ENCODE results near the gene TMEM141. TPM values are rescaled to one million over a fixed set of nuclear protein-coding genes. Genes with fewer than 3 reads are reported as not detected.

TMEM141 gene
- polyA plus RNA-seq, 1 donor (not counting 4 experiments of a cell fraction or from before 2014, with no cell fraction given): 85.5 TPM

DNA sequence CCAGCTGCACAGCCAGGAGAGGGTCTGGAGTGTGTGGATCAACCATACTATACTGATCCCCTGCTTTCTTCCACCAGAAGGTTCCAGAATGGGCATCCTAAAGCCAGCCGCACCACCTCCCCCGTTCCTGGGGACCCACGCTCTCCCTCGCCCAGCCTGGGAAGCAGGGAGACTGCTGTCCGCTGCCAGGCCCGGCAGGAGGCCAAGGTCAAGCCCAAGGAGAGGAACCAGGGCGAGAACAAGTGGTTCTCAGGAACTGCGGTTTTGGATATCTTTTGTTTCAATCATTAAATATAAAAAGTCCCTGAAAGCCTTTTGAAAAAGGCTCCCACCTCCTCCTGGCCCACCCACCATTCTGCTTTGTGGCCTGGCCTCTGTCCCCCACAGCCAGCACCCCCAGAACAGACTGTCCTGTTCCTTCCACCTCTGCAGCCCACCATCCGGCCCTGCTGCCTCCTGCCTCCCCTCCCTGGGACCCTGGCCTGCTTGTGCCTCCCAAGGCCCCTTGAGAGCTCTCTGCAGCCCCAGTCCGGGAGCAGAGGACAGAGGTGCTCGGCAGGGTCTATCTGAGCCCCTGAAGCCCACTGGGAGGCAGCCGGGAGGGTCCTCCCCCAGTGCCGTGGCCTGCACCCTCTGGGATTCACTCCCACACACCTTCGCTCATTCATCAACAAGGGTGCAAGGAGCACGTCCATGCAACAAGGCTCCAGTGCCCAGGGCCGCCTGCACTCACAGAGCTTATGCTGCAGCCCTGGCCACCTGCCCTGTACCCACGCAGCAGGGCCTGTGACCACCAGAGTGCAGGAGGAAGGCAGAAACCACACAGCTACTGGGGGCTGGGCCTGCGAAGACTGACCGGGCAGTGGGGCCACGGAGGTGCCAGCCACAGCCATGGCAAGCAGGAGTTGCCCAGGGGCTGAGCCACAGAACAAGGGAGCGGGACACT is 42.2 kb upstream of the TMEM141 start:
- dilution Hi-C loops (cut with MboI; ENCODE audit: extremely low pct_ligation_motif_present, low sequenced_read_pairs): no loop called here

DNA sequence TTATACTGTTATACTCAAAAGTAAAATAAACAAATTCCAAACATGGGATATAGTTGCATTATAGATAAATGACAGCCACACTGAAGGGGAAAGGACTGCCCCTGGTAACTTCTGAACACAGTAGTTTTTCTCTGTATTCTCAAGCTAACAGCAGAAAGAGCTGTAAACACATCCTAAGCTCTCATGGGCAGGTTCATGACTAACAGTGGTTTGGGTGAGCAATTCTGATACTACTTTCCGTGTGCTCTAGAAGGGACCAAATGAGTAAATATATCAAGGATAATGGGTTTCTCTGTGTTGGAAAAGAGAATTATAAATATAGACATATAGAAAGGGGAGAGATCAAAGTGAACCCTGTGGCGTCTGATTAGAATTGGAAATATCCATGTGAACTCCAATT is 40.6 kb upstream of the TMEM141 start:
- Histone ChIP-seq H3K27me3 (ENCODE audit: control insufficient read depth, extremely low read depth, insufficient read depth, low read length) (peaks cover 8% of the 10 kb centered on the region), H3K27ac (ENCODE audit: control insufficient read depth, insufficient read depth, low read length) (no peak overlapping the region), H3K79me2 (ENCODE audit: control insufficient read depth, insufficient read depth, low read length) (no peaks in the 10 kb centered on the region), H2AFZ (ENCODE audit: control insufficient read depth, low read length) (no peak overlapping the region), H3K9me3 (ENCODE audit: control insufficient read depth, low read depth, low read length) (peaks cover 2% of the 10 kb centered on the region), H4K20me1 (ENCODE audit: control insufficient read depth, extremely low read depth, insufficient read depth, low read length) (no peaks in the 10 kb centered on the region), H3K9me1 (ENCODE audit: control insufficient read depth, extremely low read depth, insufficient read depth, low read length) (no peaks in the 10 kb centered on the region), H3K4me1 (ENCODE audit: control insufficient read depth, extremely low read depth, insufficient read depth, low read length) (no peaks in the 10 kb centered on the region), H3K36me3 (ENCODE audit: control insufficient read depth in 2 of 2, extremely low read depth in 1 of 2, insufficient read depth in 2 of 2, low read length in 2 of 2) (no peaks in the 10 kb centered on the region), H3K4me3 (ENCODE audit: control insufficient read depth in 2 of 3, extremely low read depth in 1 of 3, insufficient read depth in 2 of 3, low read depth in 1 of 3, low read length in 3 of 3) (no peak overlapping the region), H3K4me2 (ENCODE audit: control insufficient read depth, extremely low read depth, insufficient read depth, low read depth, low read length) (no peak overlapping the region), H3K9ac (ENCODE audit: control insufficient read depth, extremely low read depth, insufficient read depth, low read length) (no peak overlapping the region)
- DNase-seq (ENCODE audit: low read depth, low spot score) (no peak), FAIRE-seq (no peak)
- dilution Hi-C loops (cut with MboI; ENCODE audit: extremely low pct_ligation_motif_present, low sequenced_read_pairs): no loop called here
- TF ChIP-seq, protein P1, sequence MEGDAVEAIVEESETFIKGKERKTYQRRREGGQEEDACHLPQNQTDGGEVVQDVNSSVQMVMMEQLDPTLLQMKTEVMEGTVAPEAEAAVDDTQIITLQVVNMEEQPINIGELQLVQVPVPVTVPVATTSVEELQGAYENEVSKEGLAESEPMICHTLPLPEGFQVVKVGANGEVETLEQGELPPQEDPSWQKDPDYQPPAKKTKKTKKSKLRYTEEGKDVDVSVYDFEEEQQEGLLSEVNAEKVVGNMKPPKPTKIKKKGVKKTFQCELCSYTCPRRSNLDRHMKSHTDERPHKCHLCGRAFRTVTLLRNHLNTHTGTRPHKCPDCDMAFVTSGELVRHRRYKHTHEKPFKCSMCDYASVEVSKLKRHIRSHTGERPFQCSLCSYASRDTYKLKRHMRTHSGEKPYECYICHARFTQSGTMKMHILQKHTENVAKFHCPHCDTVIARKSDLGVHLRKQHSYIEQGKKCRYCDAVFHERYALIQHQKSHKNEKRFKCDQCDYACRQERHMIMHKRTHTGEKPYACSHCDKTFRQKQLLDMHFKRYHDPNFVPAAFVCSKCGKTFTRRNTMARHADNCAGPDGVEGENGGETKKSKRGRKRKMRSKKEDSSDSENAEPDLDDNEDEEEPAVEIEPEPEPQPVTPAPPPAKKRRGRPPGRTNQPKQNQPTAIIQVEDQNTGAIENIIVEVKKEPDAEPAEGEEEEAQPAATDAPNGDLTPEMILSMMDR (optimal IDR thresholded peaks at IDR 0.05 in 1 of 3, IDR thresholded peaks at IDR 0.05 in 1 of 3, conservative IDR thresholded peaks at IDR 0.05 in 1 of 3; ENCODE audit: extremely low read depth in 1 of 3, insufficient read depth in 2 of 3, low read length in 3 of 3): no peak
- no peak for TF ChIP-seq EZH2 (IDR thresholded peaks at IDR 0.05; ENCODE audit: low read length)

More for the DNA sequence above, 42.2 kb upstream of the TMEM141 start:
- FAIRE-seq: no peak
- H3K27me3 ChIP-seq (ENCODE audit: control insufficient read depth, extremely low read depth, insufficient read depth, low read length): peaks cover 12% of the 10 kb centered on the region
- no peak for DNase-seq (ENCODE audit: low read depth, low spot score)
- no peaks in the 10 kb centered on the region for H3K9me1 ChIP-seq (ENCODE audit: control insufficient read depth, extremely low read depth, insufficient read depth, low read length)
- no peak overlapping the region for H3K27ac ChIP-seq (ENCODE audit: control insufficient read depth, insufficient read depth, low read length)
- no peak for TF ChIP-seq EZH2 (IDR thresholded peaks at IDR 0.05; ENCODE audit: low read length)
- TF ChIP-seq, protein P1 (optimal IDR thresholded peaks at IDR 0.05 in 1 of 3, IDR thresholded peaks at IDR 0.05 in 1 of 3, conservative IDR thresholded peaks at IDR 0.05 in 1 of 3; ENCODE audit: extremely low read depth in 1 of 3, insufficient read depth in 2 of 3, low read length in 3 of 3): no peak
- no peaks in the 10 kb centered on the region for H3K36me3 ChIP-seq (ENCODE audit: control insufficient read depth in 2 of 2, extremely low read depth in 1 of 2, insufficient read depth in 2 of 2, low read length in 2 of 2)
- no peak overlapping the region for H3K4me3 ChIP-seq (ENCODE audit: control insufficient read depth in 2 of 3, extremely low read depth in 1 of 3, insufficient read depth in 2 of 3, low read depth in 1 of 3, low read length in 3 of 3)
- H3K4me1 ChIP-seq (ENCODE audit: control insufficient read depth, extremely low read depth, insufficient read depth, low read length): no peaks in the 10 kb centered on the region
- H4K20me1 ChIP-seq (ENCODE audit: control insufficient read depth, extremely low read depth, insufficient read depth, low read length): no peaks in the 10 kb centered on the region
- no peak overlapping the region for H3K9ac ChIP-seq (ENCODE audit: control insufficient read depth, extremely low read depth, insufficient read depth, low read length)
- no peaks in the 10 kb centered on the region for H3K79me2 ChIP-seq (ENCODE audit: control insufficient read depth, insufficient read depth, low read length)
- H3K4me2 ChIP-seq (ENCODE audit: control insufficient read depth, extremely low read depth, insufficient read depth, low read depth, low read length): no peak overlapping the region
- no peak overlapping the region for H2AFZ ChIP-seq (ENCODE audit: control insufficient read depth, low read length)
- H3K9me3 ChIP-seq (ENCODE audit: control insufficient read depth, low read depth, low read length): peaks cover 2% of the 10 kb centered on the region
